Right lobe of liver (tissue), 4 donors: ENCODE data around the gene YBEY.

Source experiments
- POLR2A ChIP-seq: fragments of 450-650 bp; IDR thresholded peaks from one replicate; pipeline ENCODE4 v1.6.1; 2017; ENCODE audit warnings: antibody characterized with exemption, mild to moderate bottlenecking
- TF ChIP-seq, protein P1 (sequence below), 4 donors: fragments of 200-600 bp in 3 of 4; fragments of 450-650 bp in 1 of 4; IDR thresholded peaks; one replicate each; pipeline versions ENCODE4 v1.5.1 to v1.8.0; 2016 to 2022; ENCODE audit warnings: antibody characterized with exemption in 4 of 4, mild to moderate bottlenecking in 2 of 4
- donor health status: DM: no; HTN: no; CAD: no.
- donor health status: DM: no; HTN: no; CAD: no.
- donor health status: DM: no; HTN: yes; CAD: no.

DNA sequence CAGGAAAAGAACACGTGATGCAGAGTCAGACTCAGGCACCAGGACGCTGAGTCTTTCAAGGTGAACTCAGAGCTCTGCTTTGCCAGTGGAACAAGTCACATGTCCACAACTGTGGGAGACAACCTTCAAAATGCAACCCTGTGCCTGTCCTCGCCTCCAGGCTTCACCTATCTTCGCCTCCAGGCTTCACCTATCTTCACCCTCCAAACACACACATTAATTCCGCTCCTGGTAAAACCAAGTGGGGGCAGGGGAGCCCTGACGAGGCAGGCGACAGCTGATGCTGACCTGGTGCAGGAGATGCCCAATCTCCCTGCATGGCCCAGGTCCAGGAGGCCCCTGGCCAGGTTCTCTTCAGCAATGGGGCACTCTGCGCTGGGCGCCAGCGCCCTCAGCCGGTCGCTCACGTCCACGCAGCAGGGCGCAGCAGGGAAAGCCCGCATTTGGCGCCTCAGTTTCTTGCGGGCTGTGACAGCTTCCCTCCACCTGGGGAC is 29.6 kb upstream of the YBEY start:
- no peak for TF ChIP-seq POLR2A
- TF ChIP-seq, protein P1, sequence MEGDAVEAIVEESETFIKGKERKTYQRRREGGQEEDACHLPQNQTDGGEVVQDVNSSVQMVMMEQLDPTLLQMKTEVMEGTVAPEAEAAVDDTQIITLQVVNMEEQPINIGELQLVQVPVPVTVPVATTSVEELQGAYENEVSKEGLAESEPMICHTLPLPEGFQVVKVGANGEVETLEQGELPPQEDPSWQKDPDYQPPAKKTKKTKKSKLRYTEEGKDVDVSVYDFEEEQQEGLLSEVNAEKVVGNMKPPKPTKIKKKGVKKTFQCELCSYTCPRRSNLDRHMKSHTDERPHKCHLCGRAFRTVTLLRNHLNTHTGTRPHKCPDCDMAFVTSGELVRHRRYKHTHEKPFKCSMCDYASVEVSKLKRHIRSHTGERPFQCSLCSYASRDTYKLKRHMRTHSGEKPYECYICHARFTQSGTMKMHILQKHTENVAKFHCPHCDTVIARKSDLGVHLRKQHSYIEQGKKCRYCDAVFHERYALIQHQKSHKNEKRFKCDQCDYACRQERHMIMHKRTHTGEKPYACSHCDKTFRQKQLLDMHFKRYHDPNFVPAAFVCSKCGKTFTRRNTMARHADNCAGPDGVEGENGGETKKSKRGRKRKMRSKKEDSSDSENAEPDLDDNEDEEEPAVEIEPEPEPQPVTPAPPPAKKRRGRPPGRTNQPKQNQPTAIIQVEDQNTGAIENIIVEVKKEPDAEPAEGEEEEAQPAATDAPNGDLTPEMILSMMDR (IDR thresholded peaks at IDR 0.05), result no peak
